HG02852 (cell line): ENCODE measurements around the gene ADAMTS17.
"Not testable (repeated sequence)": the region's sequence is repeated elsewhere in the genome, so short reads cannot be mapped to it uniquely, and the experiment has no call there.

Source experiments
- ATAC-seq: cut with Tn5 transposase; IDR thresholded peaks from one replicate; pipeline ENCODE4 v1.9.1; 2021; ENCODE audit warnings: mild to moderate bottlenecking, moderate library complexity; ENCODE audit not compliant: unreplicated experiment

Gene ADAMTS17

GRCh38 chr15:100340721-100341238, 995 bp downstream of the ADAMTS17 start:
- no peak for ATAC-seq

GRCh38 chr15:100339999-100340398, 1.8 kb downstream of the ADAMTS17 start:
- ATAC-seq: no peak

- ATAC-seq: not testable (repeated sequence)
Observed at GRCh38 chr15:100339451-100339850, 2.3 kb downstream of the ADAMTS17 start.

GRCh38 chr15:100338971-100339444, 2.8 kb downstream of the ADAMTS17 start:
- ATAC-seq: no peak

- ATAC-seq: no peak
Observed at GRCh38 chr15:100338247-100338646, 3.5 kb downstream of the ADAMTS17 start.

- ATAC-seq: no peak
Observed at GRCh38 chr15:100337096-100338044, 4.4 kb downstream of the ADAMTS17 start.

- ATAC-seq: no peak
Observed at GRCh38 chr15:100336061-100336460, 5.7 kb downstream of the ADAMTS17 start.

- ATAC-seq: no peak
Observed at GRCh38 chr15:100335335-100335999, 6.3 kb downstream of the ADAMTS17 start.

- ATAC-seq: no peak
Observed at GRCh38 chr15:100334905-100335304, 6.9 kb downstream of the ADAMTS17 start.

- ATAC-seq: no peak
Observed at GRCh38 chr15:100334456-100334855, 7.3 kb downstream of the ADAMTS17 start.

GRCh38 chr15:100334015-100334414, 7.8 kb downstream of the ADAMTS17 start:
- ATAC-seq: no peak

GRCh38 chr15:100333236-100333635, 8.5 kb downstream of the ADAMTS17 start:
- ATAC-seq: no peak

GRCh38 chr15:100332721-100333120, 9.1 kb downstream of the ADAMTS17 start:
- ATAC-seq: no peak

- ATAC-seq: no peak
Observed at GRCh38 chr15:100332231-100332630, 9.5 kb downstream of the ADAMTS17 start.

- ATAC-seq: no peak
Observed at GRCh38 chr15:100330629-100331215, 11.1 kb downstream of the ADAMTS17 start.

GRCh38 chr15:100330221-100330620, 11.6 kb downstream of the ADAMTS17 start:
- ATAC-seq: no peak

GRCh38 chr15:100328796-100329195, 13.0 kb downstream of the ADAMTS17 start:
- no peak for ATAC-seq

GRCh38 chr15:100318880-100319279, 22.9 kb downstream of the ADAMTS17 start:
- ATAC-seq: no peak

- ATAC-seq: no peak
Observed at GRCh38 chr15:100314809-100315400, 26.9 kb downstream of the ADAMTS17 start.

- ATAC-seq: no peak
Observed at GRCh38 chr15:100311833-100312476, 29.8 kb downstream of the ADAMTS17 start.
